ENCODE results near the gene BARHL1. TPM values are rescaled to one million over a fixed set of nuclear protein-coding genes. Genes with fewer than 3 reads are reported as not detected.

The BARHL1 gene
- total and polyA plus RNA-seq, 2 of the 4 experiments (the other 2 are of a cell fraction): not detected

- DNase-seq (no peak), ATAC-seq (ENCODE audit: low read depth) (no peak)
- Histone ChIP-seq H3K27ac (ENCODE audit: insufficient read depth, low read length) (no peak overlapping the region), H3K9me3 (ENCODE audit: control insufficient read depth, insufficient read depth, low read length) (no peaks in the 10 kb centered on the region), H2BK120ac (ENCODE audit: low read depth, low read length) (no peak overlapping the region), H3K4me1 (ENCODE audit: control insufficient read depth, insufficient read depth, low read length) (peaks cover 5% of the 10 kb centered on the region), H3K9me1 (ENCODE audit: insufficient read depth, low read length) (no peaks in the 10 kb centered on the region), H2AK9ac (replicated peaks; ENCODE audit: low read depth, low read length, poor library complexity) (no peak overlapping the region), H3K9ac (ENCODE audit: low read depth, low read length) (no peak overlapping the region), H4K5ac (ENCODE audit: low read depth, low read length) (no peak overlapping the region), H3K23ac (ENCODE audit: low read depth, low read length) (no peak overlapping the region), H3K56ac (ENCODE audit: extremely low read depth, insufficient read depth, low read length) (no peak overlapping the region), H3K4ac (ENCODE audit: low read depth, low read length) (no peak overlapping the region), H4K8ac (ENCODE audit: low read depth in 2 of 2, low read length in 2 of 2) (no peak overlapping the region), H3K18ac (ENCODE audit: low read depth, low read length) (no peak overlapping the region), H2AK5ac (ENCODE audit: low read depth, low read length) (no peak overlapping the region), H3K36me3 (ENCODE audit: control insufficient read depth, insufficient read depth, low read length) (peaks cover 34% of the 10 kb centered on the region), H3K14ac (replicated peaks; ENCODE audit: low read depth, low read length) (no peak overlapping the region), H2BK5ac (ENCODE audit: low read depth, low read length, poor library complexity, severe bottlenecking) (no peak overlapping the region), H3K79me1 (ENCODE audit: low read depth in 1 of 2, low read length in 2 of 2) (no peaks in the 10 kb centered on the region; a peak in 1 of 4 replicates), H2AFZ (replicated peaks; ENCODE audit: low read length, poor library complexity) (no peak overlapping the region), H2BK15ac (ENCODE audit: low read depth, low read length) (no peak overlapping the region), H2BK20ac (ENCODE audit: low read depth, low read length) (no peak overlapping the region), H3K4me2 (ENCODE audit: low read depth, low read length) (no peak overlapping the region), H3K4me3 (ENCODE audit: insufficient read depth, low read depth, low read length) (no peak overlapping the region), H3K27me3 (ENCODE audit: control insufficient read depth, insufficient read depth, low read length) (no peaks in the 10 kb centered on the region), H4K91ac (ENCODE audit: insufficient read depth, low read depth, low read length) (no peak overlapping the region), H4K20me1 (ENCODE audit: insufficient read depth, low read length) (no peaks in the 10 kb centered on the region)
- CTCF ChIA-PET: no interaction called here
- TF ChIP-seq RCOR1 (IDR thresholded peaks at IDR 0.05; ENCODE audit: insufficient replicate concordance, low read length): no peak
- no peak for TF ChIP-seq RAD21 (IDR thresholded peaks at IDR 0.05; ENCODE audit: low read length)
- TF ChIP-seq RFX5 (IDR thresholded peaks at IDR 0.05; ENCODE audit: low read depth, low read length): no peak
- TF ChIP-seq MAZ (IDR thresholded peaks at IDR 0.05; ENCODE audit: borderline replicate concordance, low read depth, low read length): no peak
- no peak for TF ChIP-seq POLR2A (IDR thresholded peaks at IDR 0.05; ENCODE audit: low read depth, low read length)
- no peak for TF ChIP-seq FOS (IDR thresholded peaks at IDR 0.05; ENCODE audit: low read depth, low read length)
- TF ChIP-seq NFE2L2 (IDR thresholded peaks at IDR 0.05; ENCODE audit: low read depth, low read length): no peak
- TF ChIP-seq ELK1 (IDR thresholded peaks at IDR 0.05; ENCODE audit: borderline replicate concordance, low read depth, low read length): no peak
- TF ChIP-seq MXI1 (IDR thresholded peaks at IDR 0.05; ENCODE audit: borderline replicate concordance, low read depth, low read length): no peak
- no peak for TF ChIP-seq CHD1 (IDR thresholded peaks at IDR 0.05; ENCODE audit: low read depth, low read length)
- POLR2A ChIA-PET (ENCODE audit: unreplicated experiment): no interaction called here
- BruUV-seq (replicated peaks): no TSS peak
- in situ Hi-C loops (cut with MboI; ENCODE audit: low sequenced_read_pairs) (no loop called here), dilution Hi-C loops (cut with HindIII; ENCODE audit: low sequenced_read_pairs, unreplicated experiment) (no loop called here), intact Hi-C loops (cut with micrococcal nuclease) (no loop called here)
- 100% methylated on average over 1 of the region's 5 CpGs; no CpG with 5 or more reads in 1 of the 2 experiments for WGBS, 2 experiments (ENCODE audit: extremely low coverage in 2 of 2, insufficient read length in 1 of 2)
Measured at GRCh38 chr9:132639322-132639721, 56.9 kb downstream of the BARHL1 start.

Other genes starting within 250 kb of the BARHL1 start
- gene SETX, start 227.6 kb upstream of the BARHL1 start, total RNA-seq (2012; rRNA removed): 55.0 and 67.8 TPM in 2 replicates
- 11.3 and 13.1 TPM in 2 replicates for gene SETX, start 227.6 kb upstream of the BARHL1 start, polyA plus RNA-seq (2012; rRNA removed)
- gene TTF1, start 175.8 kb upstream of the BARHL1 start, total RNA-seq (2012; rRNA removed): 6.5 and 11.1 TPM in 2 replicates
- 9.5 and 12.0 TPM in 2 replicates for gene TTF1, start 175.8 kb upstream of the BARHL1 start, polyA plus RNA-seq (2012; rRNA removed)
- gene CFAP77, start 172.4 kb upstream of the BARHL1 start, total RNA-seq (2012; rRNA removed): not detected in 2 replicates
- 0.13 TPM in 1 of 2 replicates, not detected in the other for gene CFAP77, start 172.4 kb upstream of the BARHL1 start, polyA plus RNA-seq (2012; rRNA removed)
- 12.5 and 14.0 TPM in 2 replicates for gene DDX31, start 87.4 kb downstream of the BARHL1 start, total RNA-seq (2012; rRNA removed)
- gene DDX31, start 87.4 kb downstream of the BARHL1 start, polyA plus RNA-seq (2012; rRNA removed): 9.5 and 10.7 TPM in 2 replicates
- gene GTF3C4, start 87.9 kb downstream of the BARHL1 start, total RNA-seq (2012; rRNA removed): 16.5 and 18.1 TPM in 2 replicates
- gene GTF3C4, start 87.9 kb downstream of the BARHL1 start, polyA plus RNA-seq (2012; rRNA removed): 3.8 and 4.7 TPM in 2 replicates

Measured in IMR-90 (cell line).